Naive thymus-derived CD4-positive, alpha-beta T cell (primary cell): ENCODE data around the gene CDK14. TPM values are rescaled to one million over a fixed set of nuclear protein-coding genes. Genes with fewer than 3 reads are reported as not detected.

Source experiments
- ATAC-seq: fragments of 150-1000 bp; cut with Tn5 transposase; 2 replicates; pipeline ENCODE4 v1.10.0; 2021; ENCODE audit warnings: mild to moderate bottlenecking, moderate library complexity
- CTCF ChIA-PET: fragments of 350-600 bp; sonication (Branson Sonifier 250); formaldehyde crosslinking; loops from one replicate; lab custom pipeline; 2021; ENCODE audit warnings: antibody characterized with exemption; lab: Charles Lee
- POLR2A ChIA-PET: fragments of 350-600 bp; sonication (Branson Sonifier 250); formaldehyde crosslinking; loops from one replicate; lab custom pipeline; 2021; ENCODE audit warnings: antibody characterized with exemption, inconsistent platforms; lab: Charles Lee
- DNase-seq, 9 donors: peaks; one replicate each; pipeline versions ENCODE4 v3.0.0 to v3.0.0-alpha.2; 2020 to 2022; ENCODE audit warnings: mixed read lengths in 1 of 9
- H3K27ac ChIP-seq: one replicate; pipeline ENCODE4 v1.7.0; 2013; ENCODE audit warnings: mild to moderate bottlenecking, low read depth, low read length, moderate library complexity
- H3K27me3 ChIP-seq, 2 donors: one replicate each; pipeline ENCODE4 v1.7.0; 2013; ENCODE audit warnings: low read length in 2 of 2, mild to moderate bottlenecking in 2 of 2, moderate library complexity in 2 of 2; ENCODE audit not compliant: control insufficient read depth in 2 of 2, insufficient read depth in 2 of 2
- H3K36me3 ChIP-seq, 3 experiments: 1 replicate in 2 of 3; 2 replicates in 1 of 3; pipeline ENCODE4 v1.7.0; 2013; ENCODE audit warnings: low read length in 3 of 3, mild to moderate bottlenecking in 3 of 3, moderate library complexity in 1 of 3; ENCODE audit not compliant: insufficient read depth in 3 of 3, control insufficient read depth in 2 of 3
- H3K4me1 ChIP-seq, 2 donors: one replicate each; pipeline ENCODE4 v1.7.0; 2013; ENCODE audit warnings: low read length in 2 of 2, mild to moderate bottlenecking in 2 of 2, moderate library complexity in 1 of 2; ENCODE audit not compliant: control insufficient read depth in 2 of 2, insufficient read depth in 2 of 2
- H3K4me3 ChIP-seq: 2 replicates; pipeline ENCODE4 v1.7.0; 2013; ENCODE audit warnings: mild to moderate bottlenecking, low read length
- H3K9me3 ChIP-seq, 3 experiments: 1 replicate in 2 of 3; 2 replicates in 1 of 3; pipeline ENCODE4 v1.7.0; 2013; ENCODE audit warnings: low read length in 3 of 3; ENCODE audit not compliant: control insufficient read depth in 2 of 3
- H3K27ac Mint-ChIP-seq, 9 donors: one replicate each; pipeline ENCODE4 v1.8.0; 2020 to 2022; ENCODE audit warnings: mixed read lengths in 9 of 9, mild to moderate bottlenecking in 8 of 9, moderate library complexity in 5 of 9, inconsistent platforms in 2 of 9
- H3K27me3 Mint-ChIP-seq, 5 donors: one replicate each; pipeline ENCODE4 v1.8.0; 2021 to 2022; ENCODE audit warnings: mixed read lengths in 5 of 5, mild to moderate bottlenecking in 1 of 5
- H3K36me3 Mint-ChIP-seq, 5 donors: one replicate each; pipeline ENCODE4 v1.8.0; 2020 to 2022; ENCODE audit warnings: mixed read lengths in 5 of 5, mild to moderate bottlenecking in 3 of 5, inconsistent platforms in 1 of 5
- H3K4me1 Mint-ChIP-seq, 7 donors: one replicate each; pipeline ENCODE4 v1.8.0; 2020 to 2022; ENCODE audit warnings: mixed read lengths in 7 of 7, mild to moderate bottlenecking in 3 of 7, inconsistent platforms in 1 of 7
- H3K4me3 Mint-ChIP-seq, 10 donors: one replicate each; pipeline ENCODE4 v1.8.0; 2020 to 2022; ENCODE audit warnings: mild to moderate bottlenecking in 10 of 10, mixed read lengths in 10 of 10, moderate library complexity in 6 of 10, inconsistent platforms in 2 of 10
- H3K9me3 Mint-ChIP-seq, 11 donors: one replicate each; pipeline ENCODE4 v1.8.0; 2020 to 2022; ENCODE audit warnings: mixed read lengths in 11 of 11, mild to moderate bottlenecking in 4 of 11, inconsistent platforms in 1 of 11, moderate library complexity in 1 of 11
- intact Hi-C, 2 donors: fragments of 100-400 bp; cut with micrococcal nuclease; formaldehyde crosslinking; loops; one replicate each; pipeline ENCODE4 v1.15.1; 2023
- polyA plus RNA-seq, 2 donors: library from polyadenylated mRNA; unstranded; fragments of 300-500 nt; fragmentation: Illumina TruSeq; gene quantifications; one replicate each; pipeline ENCODE4 v1.2.3, GENCODE V29; 2021
- total RNA-seq, 6 experiments: library from RNA in 5 of 6; stranded (reverse) in 5 of 6; gene quantifications; 1 replicate in 5 of 6; 2 replicates in 1 of 6; pipeline ENCODE4 v1.2.3 and lab custom pipeline; 2021 to 2026

Gene CDK14
- total and polyA plus RNA-seq, 7 experiments from 2014 or later, result 0.05 to 9.9 (median 0.72) TPM; not detected in 1

- ChIA-PET CTCF (no interaction called here), POLR2A (no interaction called here)
- H3K4me1 ChIP-seq, result no peaks in the 10 kb centered on the region
- ATAC-seq, result no peak
- no peak for DNase-seq
- no peaks in the 10 kb centered on the region for H3K9me3 ChIP-seq
- Mint-ChIP-seq H3K9me3 (peaks cover 0 to 15% (median 4%) of the 10 kb centered on the region in 11 donors), H3K4me3 (no peak overlapping the region), H3K4me1 (no peaks in the 10 kb centered on the region), H3K27ac (no peak overlapping the region), H3K27me3 (no peaks in the 10 kb centered on the region), H3K36me3 (no peaks in the 10 kb centered on the region)
- H3K27ac ChIP-seq, result no peak overlapping the region
- H3K36me3 ChIP-seq, result no peaks in the 10 kb centered on the region
- no peaks in the 10 kb centered on the region for H3K27me3 ChIP-seq
- no peak overlapping the region for H3K4me3 ChIP-seq
- intact Hi-C loops, result no loop called here
Measured at GRCh38 chr7:90828601-90829000, 232.5 kb downstream of the CDK14 start.

GRCh38 chr7:90830308-90830707 lies 234.2 kb downstream of the CDK14 start:
- POLR2A ChIA-PET, result no interaction called here
- no peak overlapping the region for H3K27ac Mint-ChIP-seq
- ATAC-seq, result no peak

DNA sequence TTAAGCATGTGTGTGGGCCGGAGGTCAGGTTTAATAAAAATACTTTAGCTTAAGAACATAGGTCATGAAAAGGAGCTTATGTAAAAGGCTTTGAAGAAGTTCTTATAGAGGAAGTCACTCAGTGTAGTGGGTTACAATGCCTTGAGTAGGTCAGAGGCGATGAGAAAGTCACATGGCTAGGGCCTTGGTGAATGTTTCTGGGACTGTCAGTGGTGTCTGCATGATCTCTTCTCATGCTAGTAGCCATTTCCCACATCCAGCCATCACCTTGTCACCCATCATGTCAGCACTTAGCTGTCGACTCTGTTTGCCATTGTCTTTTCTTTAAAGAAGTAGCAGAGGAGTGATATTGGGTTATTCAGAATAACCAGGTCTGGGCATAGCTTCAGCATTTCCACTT lies 236.6 kb downstream of the CDK14 start:
- intact Hi-C loops, result no loop called here
- peaks cover 0 to 20% (median 13%) of the 10 kb centered on the region in 11 donors for H3K9me3 Mint-ChIP-seq
- no peaks in the 10 kb centered on the region for H3K27me3 Mint-ChIP-seq
- no peak overlapping the region for H3K4me3 Mint-ChIP-seq
- H3K4me3 ChIP-seq, result no peak overlapping the region
- H3K9me3 ChIP-seq, result no peaks in the 10 kb centered on the region
- H3K36me3 ChIP-seq, result no peaks in the 10 kb centered on the region
- POLR2A ChIA-PET, result no interaction called here
- H3K27ac ChIP-seq, result no peak overlapping the region
- no peak for ATAC-seq
- H3K27me3 ChIP-seq, result no peaks in the 10 kb centered on the region
- H3K36me3 Mint-ChIP-seq, result no peaks in the 10 kb centered on the region
- DNase-seq, result no peak
- CTCF ChIA-PET, result no interaction called here
- no peak overlapping the region for H3K27ac Mint-ChIP-seq
- no peaks in the 10 kb centered on the region for H3K4me1 ChIP-seq
- H3K4me1 Mint-ChIP-seq, result no peaks in the 10 kb centered on the region

More at GRCh38 chr7:90830308-90830707, 234.2 kb downstream of the CDK14 start:
- Mint-ChIP-seq H3K27me3 (no peaks in the 10 kb centered on the region), H3K4me1 (no peaks in the 10 kb centered on the region), H3K36me3 (no peaks in the 10 kb centered on the region), H3K9me3 (peaks cover 0 to 20% (median 12%) of the 10 kb centered on the region in 11 donors), H3K4me3 (no peak overlapping the region)
- no peaks in the 10 kb centered on the region for H3K36me3 ChIP-seq
- intact Hi-C loops, result no loop called here
- H3K4me1 ChIP-seq, result no peaks in the 10 kb centered on the region
- no peaks in the 10 kb centered on the region for H3K27me3 ChIP-seq
- H3K9me3 ChIP-seq, result no peaks in the 10 kb centered on the region
- no peak overlapping the region for H3K27ac ChIP-seq
- no peak overlapping the region for H3K4me3 ChIP-seq
- CTCF ChIA-PET, result no interaction called here
- DNase-seq, result no peak

DNA sequence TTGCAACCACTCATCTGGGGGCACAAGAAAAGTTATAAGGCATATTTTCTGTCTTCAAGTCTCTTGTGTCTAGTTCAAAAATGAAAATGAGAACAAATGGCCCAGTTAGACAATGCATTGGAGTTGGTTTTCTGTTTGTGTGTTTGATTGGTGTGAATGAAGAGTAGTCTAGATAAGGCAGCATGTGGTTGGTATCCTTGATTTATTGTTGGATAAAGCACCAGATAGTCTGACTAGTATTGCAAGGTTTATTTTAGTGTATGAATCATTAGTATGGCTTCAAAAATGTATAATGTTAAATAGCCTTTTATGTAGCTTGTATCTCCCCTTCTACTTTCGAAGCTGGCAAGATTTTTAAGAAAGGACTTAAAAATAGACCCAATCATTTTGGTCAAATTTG lies 237.3 kb downstream of the CDK14 start:
- Histone ChIP-seq H3K36me3 (no peaks in the 10 kb centered on the region), H3K27ac (no peak overlapping the region), H3K9me3 (no peaks in the 10 kb centered on the region), H3K4me1 (no peaks in the 10 kb centered on the region), H3K4me3 (no peak overlapping the region), H3K27me3 (no peaks in the 10 kb centered on the region)
- Mint-ChIP-seq H3K36me3 (no peaks in the 10 kb centered on the region), H3K4me3 (no peak overlapping the region), H3K4me1 (no peaks in the 10 kb centered on the region), H3K9me3 (peaks cover 0 to 21% (median 15%) of the 10 kb centered on the region in 11 donors), H3K27ac (no peak overlapping the region), H3K27me3 (no peaks in the 10 kb centered on the region)
- intact Hi-C loops, result no loop called here
- ATAC-seq (no peak), DNase-seq (no peak)
- ChIA-PET CTCF (no interaction called here), POLR2A (no interaction called here)

DNA sequence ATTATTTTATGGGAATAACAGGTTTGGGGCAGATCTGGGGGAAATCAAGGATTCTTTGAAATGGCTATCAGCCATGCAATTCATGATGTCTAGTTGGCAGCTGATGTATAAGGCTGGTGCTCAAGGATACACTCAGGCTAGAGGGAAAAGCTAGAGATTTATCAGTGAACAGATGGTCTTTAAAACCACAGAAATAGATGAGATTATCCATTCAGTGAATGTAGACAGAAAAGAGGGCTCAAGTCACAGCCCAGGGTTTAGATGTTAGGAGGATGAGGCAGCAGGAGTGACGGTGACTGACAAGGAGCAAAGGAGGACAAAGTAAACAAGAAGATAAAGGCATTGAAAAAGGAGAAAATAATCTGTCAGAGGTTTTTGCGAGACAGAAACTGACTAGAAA lies 238.7 kb downstream of the CDK14 start:
- no peak overlapping the region for H3K27ac ChIP-seq
- peaks cover 0 to 29% (median 14%) of the 10 kb centered on the region in 11 donors for H3K9me3 Mint-ChIP-seq

GRCh38 chr7:90835861-90836260 lies 239.7 kb downstream of the CDK14 start:
- Histone ChIP-seq H3K36me3 (no peaks in the 10 kb centered on the region), H3K27me3 (no peaks in the 10 kb centered on the region), H3K27ac (no peak overlapping the region), H3K4me3 (no peak overlapping the region), H3K9me3 (no peaks in the 10 kb centered on the region), H3K4me1 (no peaks in the 10 kb centered on the region)
- ChIA-PET POLR2A (interaction anchor here (0.7 kb wide), 1 partner anchor 184 kb away, joined by 3 read pairs; no protein-coding TSS in a partner anchor), CTCF (no interaction called here)
- intact Hi-C loops, result no loop called here
- Mint-ChIP-seq H3K4me3 (no peak overlapping the region), H3K36me3 (peaks cover 0 to 4% (median 0%) of the 10 kb centered on the region in 5 donors), H3K9me3 (peaks cover 0 to 28% (median 14%) of the 10 kb centered on the region in 11 donors), H3K27me3 (no peaks in the 10 kb centered on the region), H3K27ac (no peak overlapping the region), H3K4me1 (no peaks in the 10 kb centered on the region)
- DNase-seq (no peak), ATAC-seq (no peak)

More for the DNA sequence above, 238.7 kb downstream of the CDK14 start:
- no peaks in the 10 kb centered on the region for H3K36me3 ChIP-seq
- H3K4me3 Mint-ChIP-seq, result no peak overlapping the region
- H3K27me3 Mint-ChIP-seq, result no peaks in the 10 kb centered on the region
- H3K4me3 ChIP-seq, result no peak overlapping the region
- ATAC-seq (no peak), DNase-seq (no peak)
- CTCF ChIA-PET, result no interaction called here
- H3K9me3 ChIP-seq, result no peaks in the 10 kb centered on the region
- POLR2A ChIA-PET, result no interaction called here
- no peaks in the 10 kb centered on the region for H3K4me1 Mint-ChIP-seq
- H3K27me3 ChIP-seq, result no peaks in the 10 kb centered on the region
- H3K4me1 ChIP-seq, result no peaks in the 10 kb centered on the region
- H3K27ac Mint-ChIP-seq, result no peak overlapping the region
- H3K36me3 Mint-ChIP-seq, result peaks cover 0 to 4% (median 0%) of the 10 kb centered on the region in 5 donors
- intact Hi-C loops, result no loop called here

DNA sequence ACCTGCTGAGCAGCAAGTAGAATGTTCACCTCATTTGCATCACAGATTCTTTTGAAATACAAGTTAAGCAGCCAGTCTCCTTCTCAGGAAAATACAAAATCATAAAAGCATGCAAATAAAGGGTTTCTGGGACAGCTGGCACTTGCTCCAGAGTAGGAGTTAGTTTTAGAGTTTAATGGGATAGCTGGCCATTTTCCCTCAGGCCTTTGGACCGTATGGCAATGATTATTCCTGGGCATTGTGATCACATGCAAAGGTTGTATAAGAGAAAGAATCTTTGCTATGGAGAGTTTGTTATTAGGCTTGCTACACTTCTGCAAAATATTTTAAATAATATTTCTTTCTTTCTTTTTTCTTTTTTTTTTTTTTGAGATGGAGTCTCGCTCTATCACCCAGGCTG lies 240.8 kb downstream of the CDK14 start:
- H3K27ac Mint-ChIP-seq, result no peak overlapping the region
- no peak overlapping the region for H3K4me3 ChIP-seq

More for the DNA sequence above, 240.8 kb downstream of the CDK14 start:
- H3K4me1 ChIP-seq, result no peaks in the 10 kb centered on the region
- Mint-ChIP-seq H3K4me1 (no peaks in the 10 kb centered on the region), H3K4me3 (no peak overlapping the region), H3K9me3 (peaks cover 0 to 25% (median 13%) of the 10 kb centered on the region in 11 donors), H3K36me3 (peaks cover 0 to 4% (median 0%) of the 10 kb centered on the region in 5 donors), H3K27me3 (no peaks in the 10 kb centered on the region)
- no peaks in the 10 kb centered on the region for H3K27me3 ChIP-seq
- no peaks in the 10 kb centered on the region for H3K36me3 ChIP-seq
- H3K27ac ChIP-seq, result no peak overlapping the region
- intact Hi-C loops, result no loop called here
- ChIA-PET CTCF (no interaction called here), POLR2A (no interaction called here)
- ATAC-seq (no peak), DNase-seq (no peak)
- H3K9me3 ChIP-seq, result no peaks in the 10 kb centered on the region
